Right lobe of liver (tissue), 4 donors: ENCODE data around the gene PPARA.

Experiments
- POLR2A ChIP-seq: fragments of 450-650 bp; IDR thresholded peaks from one replicate; pipeline ENCODE4 v1.6.1; 2017; ENCODE audit warnings: antibody characterized with exemption, mild to moderate bottlenecking
- TF ChIP-seq, protein P1 (sequence below), 4 donors: fragments of 200-600 bp in 3 of 4; fragments of 450-650 bp in 1 of 4; IDR thresholded peaks; one replicate each; pipeline versions ENCODE4 v1.5.1 to v1.8.0; 2016 to 2022; ENCODE audit warnings: antibody characterized with exemption in 4 of 4, mild to moderate bottlenecking in 2 of 4
- donor health status: DM: no; HTN: no; CAD: no.
- donor health status: DM: no; HTN: no; CAD: no.
- donor health status: DM: no; HTN: yes; CAD: no.

DNA sequence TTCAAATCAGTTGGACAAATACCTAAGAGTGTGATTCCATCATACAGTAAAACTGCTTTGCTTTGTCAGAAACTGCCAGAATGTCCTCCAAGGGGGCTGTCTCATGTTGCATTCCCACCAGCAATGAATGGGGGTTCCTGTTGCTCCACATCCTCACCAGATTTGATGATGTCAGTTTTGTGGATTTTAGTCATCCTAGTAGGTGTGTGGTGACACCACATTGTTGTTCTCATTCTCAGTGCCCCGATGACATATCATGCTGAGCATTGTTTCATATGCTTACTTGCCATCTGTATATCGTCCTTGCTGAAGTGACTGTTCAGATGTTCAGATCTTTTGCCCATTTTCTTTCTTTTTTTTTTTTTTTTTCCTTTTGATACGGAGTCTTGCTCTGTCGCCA lies 62.7 kb downstream of the PPARA start:
- TF ChIP-seq, protein P1, sequence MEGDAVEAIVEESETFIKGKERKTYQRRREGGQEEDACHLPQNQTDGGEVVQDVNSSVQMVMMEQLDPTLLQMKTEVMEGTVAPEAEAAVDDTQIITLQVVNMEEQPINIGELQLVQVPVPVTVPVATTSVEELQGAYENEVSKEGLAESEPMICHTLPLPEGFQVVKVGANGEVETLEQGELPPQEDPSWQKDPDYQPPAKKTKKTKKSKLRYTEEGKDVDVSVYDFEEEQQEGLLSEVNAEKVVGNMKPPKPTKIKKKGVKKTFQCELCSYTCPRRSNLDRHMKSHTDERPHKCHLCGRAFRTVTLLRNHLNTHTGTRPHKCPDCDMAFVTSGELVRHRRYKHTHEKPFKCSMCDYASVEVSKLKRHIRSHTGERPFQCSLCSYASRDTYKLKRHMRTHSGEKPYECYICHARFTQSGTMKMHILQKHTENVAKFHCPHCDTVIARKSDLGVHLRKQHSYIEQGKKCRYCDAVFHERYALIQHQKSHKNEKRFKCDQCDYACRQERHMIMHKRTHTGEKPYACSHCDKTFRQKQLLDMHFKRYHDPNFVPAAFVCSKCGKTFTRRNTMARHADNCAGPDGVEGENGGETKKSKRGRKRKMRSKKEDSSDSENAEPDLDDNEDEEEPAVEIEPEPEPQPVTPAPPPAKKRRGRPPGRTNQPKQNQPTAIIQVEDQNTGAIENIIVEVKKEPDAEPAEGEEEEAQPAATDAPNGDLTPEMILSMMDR (IDR thresholded peaks at IDR 0.05), result no peak
- no peak for TF ChIP-seq POLR2A
